Esophagus squamous epithelium (tissue), 4 donors: ENCODE data around the gene TTC32.

ENCODE experiments used
- POLR2A ChIP-seq, 4 donors: fragments of 450-650 bp; IDR thresholded peaks; one replicate each; pipeline ENCODE4 v1.6.1; 2017; ENCODE audit warnings: antibody characterized with exemption in 4 of 4, mild to moderate bottlenecking in 4 of 4, moderate library complexity in 3 of 4
- TF ChIP-seq, protein P1 (sequence below), 6 experiments: fragments of 450-650 bp in 4 of 6; fragments of 200-600 bp in 2 of 6; sonication (generic) in 2 of 6; IDR thresholded peaks; one replicate each; pipeline ENCODE4 v1.5.1; 2016 to 2019; ENCODE audit warnings: antibody characterized with exemption in 6 of 6, mild to moderate bottlenecking in 4 of 6, moderate library complexity in 4 of 6

GRCh38 chr2:19850056-19851050 lies 51.4 kb downstream of the TTC32 start:
- TF ChIP-seq, protein P1, sequence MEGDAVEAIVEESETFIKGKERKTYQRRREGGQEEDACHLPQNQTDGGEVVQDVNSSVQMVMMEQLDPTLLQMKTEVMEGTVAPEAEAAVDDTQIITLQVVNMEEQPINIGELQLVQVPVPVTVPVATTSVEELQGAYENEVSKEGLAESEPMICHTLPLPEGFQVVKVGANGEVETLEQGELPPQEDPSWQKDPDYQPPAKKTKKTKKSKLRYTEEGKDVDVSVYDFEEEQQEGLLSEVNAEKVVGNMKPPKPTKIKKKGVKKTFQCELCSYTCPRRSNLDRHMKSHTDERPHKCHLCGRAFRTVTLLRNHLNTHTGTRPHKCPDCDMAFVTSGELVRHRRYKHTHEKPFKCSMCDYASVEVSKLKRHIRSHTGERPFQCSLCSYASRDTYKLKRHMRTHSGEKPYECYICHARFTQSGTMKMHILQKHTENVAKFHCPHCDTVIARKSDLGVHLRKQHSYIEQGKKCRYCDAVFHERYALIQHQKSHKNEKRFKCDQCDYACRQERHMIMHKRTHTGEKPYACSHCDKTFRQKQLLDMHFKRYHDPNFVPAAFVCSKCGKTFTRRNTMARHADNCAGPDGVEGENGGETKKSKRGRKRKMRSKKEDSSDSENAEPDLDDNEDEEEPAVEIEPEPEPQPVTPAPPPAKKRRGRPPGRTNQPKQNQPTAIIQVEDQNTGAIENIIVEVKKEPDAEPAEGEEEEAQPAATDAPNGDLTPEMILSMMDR (IDR thresholded peaks at IDR 0.05) = no peak
- TF ChIP-seq POLR2A (IDR thresholded peaks at IDR 0.05) = no peak
